Measurements from ENCODE around the gene CYFIP2. TPM values are rescaled to one million over a fixed set of nuclear protein-coding genes. Genes with fewer than 3 reads are reported as not detected.
A peak's percentile ranks its signal among the peaks of the same experiment; 100 is the strongest.

The CYFIP2 gene
- polyA plus RNA-seq, 1 donor (not counting 4 experiments of a cell fraction or from before 2014, with no cell fraction given) = 0.62 TPM

DNA sequence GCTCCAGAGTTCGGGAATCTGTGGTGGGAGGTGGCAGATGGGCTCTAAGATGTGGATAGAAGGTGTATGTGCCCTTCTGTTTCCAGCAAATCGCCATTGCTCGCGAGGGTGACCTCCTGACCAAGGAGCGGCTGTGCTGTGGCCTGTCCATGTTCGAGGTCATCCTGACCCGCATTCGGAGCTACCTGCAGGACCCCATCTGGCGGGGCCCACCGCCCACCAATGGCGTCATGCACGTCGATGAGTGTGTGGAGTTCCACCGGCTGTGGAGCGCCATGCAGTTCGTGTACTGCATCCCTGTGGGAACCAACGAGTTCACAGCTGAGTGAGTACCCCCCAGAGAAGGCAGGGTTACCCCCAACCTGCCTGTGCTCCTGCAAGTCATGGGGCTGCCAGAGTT, 123.2 kb downstream of the CYFIP2 start:
- no peak overlapping the region for H3K9ac ChIP-seq (ENCODE audit: control insufficient read depth, extremely low read depth, insufficient read depth, low read length)
- no peaks in the 10 kb centered on the region for H3K79me2 ChIP-seq (ENCODE audit: control insufficient read depth, insufficient read depth, low read length)
- H3K9me3 ChIP-seq (ENCODE audit: control insufficient read depth, low read depth, low read length) = no peaks in the 10 kb centered on the region
- H2AFZ ChIP-seq (ENCODE audit: control insufficient read depth, low read length) = no peak overlapping the region
- H3K4me2 ChIP-seq (ENCODE audit: control insufficient read depth, extremely low read depth, insufficient read depth, low read depth, low read length) = no peak overlapping the region
- FAIRE-seq (no peak), DNase-seq (ENCODE audit: low read depth, low spot score) (no peak)
- TF ChIP-seq EZH2 (IDR thresholded peaks at IDR 0.05; ENCODE audit: low read length) = no peak
- TF ChIP-seq, protein P1, sequence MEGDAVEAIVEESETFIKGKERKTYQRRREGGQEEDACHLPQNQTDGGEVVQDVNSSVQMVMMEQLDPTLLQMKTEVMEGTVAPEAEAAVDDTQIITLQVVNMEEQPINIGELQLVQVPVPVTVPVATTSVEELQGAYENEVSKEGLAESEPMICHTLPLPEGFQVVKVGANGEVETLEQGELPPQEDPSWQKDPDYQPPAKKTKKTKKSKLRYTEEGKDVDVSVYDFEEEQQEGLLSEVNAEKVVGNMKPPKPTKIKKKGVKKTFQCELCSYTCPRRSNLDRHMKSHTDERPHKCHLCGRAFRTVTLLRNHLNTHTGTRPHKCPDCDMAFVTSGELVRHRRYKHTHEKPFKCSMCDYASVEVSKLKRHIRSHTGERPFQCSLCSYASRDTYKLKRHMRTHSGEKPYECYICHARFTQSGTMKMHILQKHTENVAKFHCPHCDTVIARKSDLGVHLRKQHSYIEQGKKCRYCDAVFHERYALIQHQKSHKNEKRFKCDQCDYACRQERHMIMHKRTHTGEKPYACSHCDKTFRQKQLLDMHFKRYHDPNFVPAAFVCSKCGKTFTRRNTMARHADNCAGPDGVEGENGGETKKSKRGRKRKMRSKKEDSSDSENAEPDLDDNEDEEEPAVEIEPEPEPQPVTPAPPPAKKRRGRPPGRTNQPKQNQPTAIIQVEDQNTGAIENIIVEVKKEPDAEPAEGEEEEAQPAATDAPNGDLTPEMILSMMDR (optimal IDR thresholded peaks at IDR 0.05 in 1 of 3, IDR thresholded peaks at IDR 0.05 in 1 of 3, conservative IDR thresholded peaks at IDR 0.05 in 1 of 3; ENCODE audit: extremely low read depth in 1 of 3, insufficient read depth in 2 of 3, low read length in 3 of 3) = no peak
- H3K4me1 ChIP-seq (ENCODE audit: control insufficient read depth, extremely low read depth, insufficient read depth, low read length) = peaks cover 36% of the 10 kb centered on the region
- no peaks in the 10 kb centered on the region for H3K9me1 ChIP-seq (ENCODE audit: control insufficient read depth, extremely low read depth, insufficient read depth, low read length)
- H4K20me1 ChIP-seq (ENCODE audit: control insufficient read depth, extremely low read depth, insufficient read depth, low read length) = no peaks in the 10 kb centered on the region
- no peaks in the 10 kb centered on the region for H3K27me3 ChIP-seq (ENCODE audit: control insufficient read depth, extremely low read depth, insufficient read depth, low read length)
- dilution Hi-C loops (cut with MboI; ENCODE audit: extremely low pct_ligation_motif_present, low sequenced_read_pairs) = no loop called here
- H3K27ac ChIP-seq (ENCODE audit: control insufficient read depth, insufficient read depth, low read length) = no peak overlapping the region
- no peak overlapping the region for H3K4me3 ChIP-seq (ENCODE audit: control insufficient read depth in 2 of 3, extremely low read depth in 1 of 3, insufficient read depth in 2 of 3, low read depth in 1 of 3, low read length in 3 of 3)
- H3K36me3 ChIP-seq (ENCODE audit: control insufficient read depth in 2 of 2, extremely low read depth in 1 of 2, insufficient read depth in 2 of 2, low read length in 2 of 2) = no peaks in the 10 kb centered on the region

DNA sequence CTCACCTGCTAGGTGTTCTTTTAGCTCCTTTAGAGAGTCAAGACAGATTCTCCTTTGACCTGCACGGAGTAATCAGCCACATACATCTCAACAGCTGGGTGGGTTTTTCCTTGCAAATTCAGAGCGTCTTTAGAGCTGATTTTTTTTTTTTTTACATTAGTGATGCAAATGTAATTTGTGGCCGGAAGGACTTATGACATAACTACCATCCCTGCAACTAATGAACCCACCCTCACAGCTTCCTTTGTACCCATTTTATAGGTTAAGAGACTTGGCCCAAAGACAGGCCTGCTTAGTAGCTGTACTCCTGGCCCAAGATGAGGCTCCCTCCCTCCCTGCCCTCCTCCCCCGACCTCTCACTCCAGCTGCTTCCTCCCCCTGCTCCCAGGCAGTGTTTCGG, 124.2 kb downstream of the CYFIP2 start:
- dilution Hi-C loops (cut with MboI; ENCODE audit: extremely low pct_ligation_motif_present, low sequenced_read_pairs) = no loop called here
- Histone ChIP-seq H3K9ac (ENCODE audit: control insufficient read depth, extremely low read depth, insufficient read depth, low read length) (no peak overlapping the region), H4K20me1 (ENCODE audit: control insufficient read depth, extremely low read depth, insufficient read depth, low read length) (no peaks in the 10 kb centered on the region), H3K9me3 (ENCODE audit: control insufficient read depth, low read depth, low read length) (no peaks in the 10 kb centered on the region), H2AFZ (ENCODE audit: control insufficient read depth, low read length) (peak overlapping the region; percentile 47), H3K79me2 (ENCODE audit: control insufficient read depth, insufficient read depth, low read length) (no peaks in the 10 kb centered on the region), H3K36me3 (ENCODE audit: control insufficient read depth in 2 of 2, extremely low read depth in 1 of 2, insufficient read depth in 2 of 2, low read length in 2 of 2) (no peaks in the 10 kb centered on the region), H3K4me3 (ENCODE audit: control insufficient read depth in 2 of 3, extremely low read depth in 1 of 3, insufficient read depth in 2 of 3, low read depth in 1 of 3, low read length in 3 of 3) (no peak overlapping the region), H3K4me1 (ENCODE audit: control insufficient read depth, extremely low read depth, insufficient read depth, low read length) (peaks cover 31% of the 10 kb centered on the region), H3K4me2 (ENCODE audit: control insufficient read depth, extremely low read depth, insufficient read depth, low read depth, low read length) (no peak overlapping the region), H3K9me1 (ENCODE audit: control insufficient read depth, extremely low read depth, insufficient read depth, low read length) (no peaks in the 10 kb centered on the region), H3K27me3 (ENCODE audit: control insufficient read depth, extremely low read depth, insufficient read depth, low read length) (no peaks in the 10 kb centered on the region), H3K27ac (ENCODE audit: control insufficient read depth, insufficient read depth, low read length) (no peak overlapping the region)
- TF ChIP-seq EZH2 (IDR thresholded peaks at IDR 0.05; ENCODE audit: low read length) = no peak
- TF ChIP-seq, protein P1 (optimal IDR thresholded peaks at IDR 0.05 in 1 of 3, IDR thresholded peaks at IDR 0.05 in 1 of 3, conservative IDR thresholded peaks at IDR 0.05 in 1 of 3; ENCODE audit: extremely low read depth in 1 of 3, insufficient read depth in 2 of 3, low read length in 3 of 3) = no peak
- FAIRE-seq (no peak), DNase-seq (ENCODE audit: low read depth, low spot score) (no peak)
